GM19467 (cell line): ENCODE results near the gene OR2T3.
"Not testable (repeated sequence)": the region's sequence is repeated elsewhere in the genome, so short reads cannot be mapped to it uniquely, and the experiment has no call there.

Source experiments
- ATAC-seq: cut with Tn5 transposase; IDR thresholded peaks from one replicate; pipeline ENCODE4 v1.9.1; 2021; ENCODE audit warnings: mild to moderate bottlenecking, moderate library complexity; ENCODE audit not compliant: unreplicated experiment

Gene OR2T3

DNA sequence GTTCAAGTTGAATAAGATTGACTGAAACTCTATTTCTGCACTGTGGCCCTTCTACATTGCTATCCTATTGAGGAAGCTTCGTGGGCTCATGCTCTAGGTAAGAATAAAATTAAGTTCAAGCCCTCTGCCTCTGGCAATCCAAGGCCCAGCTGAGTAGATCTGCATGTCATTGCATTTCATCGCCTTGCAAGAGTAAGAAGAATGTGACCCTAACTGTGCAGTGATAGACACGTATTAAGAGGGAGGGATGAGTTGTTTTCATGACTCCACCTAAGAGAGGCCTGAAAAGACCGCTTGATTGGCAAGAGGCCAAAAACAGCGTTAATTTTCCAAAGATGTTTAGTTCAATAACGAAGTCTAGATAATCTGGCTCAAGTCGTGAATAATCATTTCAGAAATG lies 14.0 kb upstream of the OR2T3 start:
- not testable (repeated sequence) for ATAC-seq

DNA sequence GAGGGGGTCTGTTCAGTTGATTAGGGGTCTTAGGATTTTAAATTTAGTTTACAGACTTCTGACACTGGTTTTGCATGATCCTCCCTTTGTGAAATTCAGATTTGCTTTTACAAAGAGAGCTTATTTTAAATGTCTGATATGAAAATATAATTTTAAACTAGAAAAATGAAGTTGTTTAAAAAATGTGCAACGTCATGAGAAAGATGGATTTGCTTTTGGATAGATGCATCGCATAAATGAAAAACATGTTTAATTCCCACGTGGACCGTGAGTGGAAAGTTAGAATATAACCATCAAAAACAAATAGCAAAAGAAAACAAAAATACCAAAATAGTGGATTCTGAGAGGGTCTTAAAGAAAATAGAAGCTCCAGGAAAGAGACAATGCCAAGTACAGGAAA lies 2.0 kb upstream of the OR2T3 start:
- ATAC-seq: no peak

DNA sequence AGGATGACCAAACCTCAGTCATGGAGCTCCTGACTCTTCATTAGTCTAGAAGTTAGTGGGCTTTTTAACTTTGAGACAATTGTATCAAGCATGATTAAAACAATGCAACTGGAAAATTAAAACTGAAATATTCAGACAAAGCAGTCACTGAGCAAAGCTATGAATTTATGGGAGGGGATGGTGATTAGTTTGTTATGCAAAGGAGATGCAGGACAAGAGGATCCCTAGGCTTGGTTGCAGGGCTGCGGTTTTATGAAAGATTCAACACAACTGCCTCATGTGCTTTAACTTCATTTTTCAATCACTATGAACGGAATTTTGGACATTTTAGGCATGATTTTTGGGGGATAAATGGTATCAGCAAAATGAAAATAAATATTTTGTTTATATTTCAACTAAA lies 1.0 kb upstream of the OR2T3 start:
- ATAC-seq: not testable (repeated sequence)

DNA sequence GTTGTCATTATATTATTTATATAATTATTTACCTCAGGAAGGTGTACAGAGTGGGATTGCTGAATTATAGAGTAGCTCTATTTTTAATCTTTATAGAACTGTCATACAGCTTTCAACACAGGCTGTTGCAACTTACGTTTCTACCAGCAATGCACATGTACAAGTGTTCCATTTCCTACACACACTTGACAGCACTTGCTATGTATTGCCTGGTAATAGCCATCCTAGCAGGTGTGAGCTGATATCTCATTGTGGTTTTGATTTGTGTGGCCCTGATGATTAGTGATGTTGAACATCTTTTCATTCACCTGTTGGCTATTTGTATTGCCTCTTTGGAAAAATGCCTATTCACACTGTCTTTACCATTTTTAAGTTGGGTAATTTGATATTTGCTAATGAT lies 2.5 kb downstream of the OR2T3 start:
- peak; percentile 54 for ATAC-seq

DNA sequence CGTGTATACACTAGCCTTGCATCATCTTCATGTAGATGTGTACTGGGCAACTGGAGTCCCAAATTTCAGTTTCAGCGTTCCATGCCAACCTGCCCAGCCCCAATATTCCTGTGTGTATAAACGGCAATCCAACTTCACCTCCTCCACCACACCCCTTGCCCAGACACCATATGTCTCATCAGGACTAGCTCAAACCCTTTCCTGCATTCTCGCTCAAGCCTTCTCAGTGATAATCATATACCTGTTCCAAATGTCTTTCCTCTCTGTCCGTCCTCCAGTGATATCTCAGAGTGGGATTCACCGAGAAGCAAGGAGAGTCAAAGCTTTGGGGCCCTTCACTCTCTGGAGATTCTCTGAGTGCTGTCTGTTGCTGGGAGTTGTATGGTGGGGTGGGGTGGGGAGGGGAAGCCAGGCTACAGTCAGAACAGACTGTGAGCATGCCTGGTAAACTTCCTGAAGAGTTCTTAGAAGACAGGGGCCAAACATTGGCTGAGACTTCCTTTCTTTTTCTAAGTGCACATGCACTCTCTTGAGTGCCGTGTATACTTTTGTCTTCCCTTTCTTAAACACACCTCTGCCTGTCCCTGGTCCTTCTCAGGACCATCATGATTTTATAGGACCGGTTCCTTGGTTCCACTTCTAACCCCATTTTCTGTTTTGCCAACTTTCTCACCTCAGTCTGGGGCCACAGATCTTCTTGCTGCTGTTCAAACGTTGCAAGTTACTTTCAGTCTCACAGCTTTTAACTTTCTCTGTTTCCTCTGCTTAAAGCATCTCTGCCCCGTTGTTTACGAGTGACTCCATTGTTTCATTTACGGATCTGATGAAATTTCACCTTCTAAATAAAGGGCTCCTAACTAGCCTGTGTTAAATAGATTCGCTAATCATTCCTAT lies 8.8 kb downstream of the OR2T3 start:
- peak; percentile 75 for ATAC-seq

DNA sequence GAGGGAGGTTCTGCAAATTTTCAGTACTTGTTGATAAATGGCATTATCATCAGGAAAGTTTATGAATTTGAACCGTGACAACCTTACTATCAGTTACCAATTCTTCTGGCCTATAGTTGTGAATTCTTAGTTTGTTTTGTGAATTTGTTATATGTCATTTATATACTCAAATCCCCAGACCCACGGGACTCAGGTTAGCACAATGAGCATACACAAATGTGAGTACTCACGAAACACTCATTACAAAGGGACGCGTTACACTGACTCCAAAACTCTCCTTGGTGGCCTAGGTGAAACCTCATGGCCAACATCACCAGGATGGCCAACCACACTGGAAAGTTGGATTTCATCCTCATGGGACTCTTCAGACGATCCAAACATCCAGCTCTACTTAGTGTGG lies 15.1 kb downstream of the OR2T3 start, which contains the start of gene OR2T5:
Gene OR2T5, plus strand, starts transcription at position 301 of the 400 bp plus-strand sequence. Its CDS starts 0 bp downstream, at position 301.
- ATAC-seq: not testable (repeated sequence)

DNA sequence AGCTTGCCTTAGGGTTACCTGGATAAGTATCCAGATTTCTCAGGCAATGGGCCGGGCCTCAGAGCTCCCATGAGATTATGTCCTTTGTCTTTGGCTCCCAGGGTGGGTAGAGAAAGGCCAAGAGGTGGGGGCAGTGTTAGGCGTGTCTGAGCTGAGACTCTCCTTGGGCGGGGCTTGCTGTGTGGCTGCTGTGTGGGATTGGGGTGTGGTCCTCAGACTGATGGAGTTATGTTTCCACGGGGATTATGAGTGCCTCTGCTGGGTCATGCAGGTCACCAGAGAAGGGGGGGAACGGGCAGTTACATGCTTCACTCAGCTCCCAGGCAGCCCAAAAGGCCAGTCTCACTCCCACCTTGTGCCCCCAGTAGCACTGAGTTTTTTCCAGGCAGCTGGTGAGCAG lies 23.5 kb downstream of the OR2T3 start:
- ATAC-seq: not testable (repeated sequence)

DNA sequence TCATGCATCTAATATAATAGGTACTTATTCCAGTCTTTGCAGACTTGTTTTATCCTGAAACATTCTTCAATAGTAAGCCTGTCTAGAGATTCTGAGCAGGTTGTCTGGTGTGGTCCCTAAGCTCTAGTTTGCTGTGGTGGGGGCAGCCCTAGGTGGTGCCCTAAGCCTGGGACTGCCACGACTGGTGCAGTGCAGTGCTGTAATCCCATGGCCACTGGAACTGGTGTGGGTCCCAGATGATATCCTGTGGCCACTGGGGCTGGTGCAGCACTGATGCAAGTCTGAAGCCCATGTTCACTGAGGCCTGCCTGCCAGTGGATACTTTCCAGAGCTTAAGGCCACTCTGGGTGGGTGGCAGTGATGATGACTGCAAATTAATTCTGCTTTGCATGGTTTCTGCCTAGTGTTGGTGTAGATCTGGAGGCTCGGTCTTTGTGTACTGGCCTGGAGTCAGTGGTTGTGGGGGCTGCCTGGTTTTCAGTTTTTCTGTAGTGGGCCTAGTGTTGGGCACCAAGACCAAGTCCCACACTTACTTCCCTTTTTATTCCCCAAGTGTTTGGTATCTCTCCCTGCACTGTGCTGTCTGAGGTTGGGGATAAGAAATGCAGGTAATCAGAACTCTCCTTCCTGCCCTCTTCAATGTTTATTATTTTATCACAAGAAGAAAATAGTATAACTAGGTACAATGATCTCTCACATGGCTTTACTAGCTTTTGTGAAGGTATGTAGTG lies 27.3 kb downstream of the OR2T3 start:
- not testable (repeated sequence) for ATAC-seq

DNA sequence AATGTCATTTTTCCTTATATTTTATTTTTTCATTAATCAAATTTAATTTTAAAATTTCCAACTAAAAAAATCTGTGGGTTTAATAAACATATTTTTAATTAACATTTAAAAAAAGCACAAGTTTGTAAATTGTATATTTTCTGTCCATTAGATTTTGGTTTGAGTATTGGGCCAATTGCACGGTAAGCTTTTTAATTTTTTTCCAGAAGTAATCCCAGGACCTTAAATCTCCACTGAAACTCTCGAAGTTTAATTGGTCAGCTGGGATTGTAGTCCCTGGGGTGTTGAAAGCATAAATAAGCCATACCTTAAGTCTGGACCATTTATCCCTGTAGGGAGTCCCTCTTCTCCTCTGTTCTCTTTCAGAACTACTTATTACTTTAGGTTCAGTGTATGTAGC lies 34.6 kb downstream of the OR2T3 start, which contains the start of gene OR2G6:
Gene OR2G6, plus strand, starts transcription at position 301 of the 400 bp plus-strand sequence. CDS start 13,574 bp downstream, outside the sequence.
- ATAC-seq: not testable (repeated sequence)

DNA sequence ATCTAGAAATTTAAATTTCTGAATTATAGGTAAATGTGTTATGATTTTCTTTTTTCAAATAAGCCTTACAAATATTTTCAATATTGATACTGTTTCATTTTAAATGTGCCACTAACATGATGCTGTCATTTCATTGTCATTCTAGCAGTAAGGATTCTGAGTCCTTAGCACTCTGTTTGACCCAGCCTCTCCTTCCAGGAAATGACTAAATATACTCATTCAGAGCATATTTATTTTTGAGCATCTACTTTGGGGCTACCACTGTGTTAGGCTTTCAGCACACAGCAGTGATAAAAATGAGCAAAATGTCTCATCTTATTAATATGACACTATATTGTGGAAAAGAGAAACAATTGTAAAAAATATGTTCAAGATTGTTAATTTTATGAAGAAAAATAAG lies 37.1 kb downstream of the OR2T3 start:
- ATAC-seq: not testable (repeated sequence)

DNA sequence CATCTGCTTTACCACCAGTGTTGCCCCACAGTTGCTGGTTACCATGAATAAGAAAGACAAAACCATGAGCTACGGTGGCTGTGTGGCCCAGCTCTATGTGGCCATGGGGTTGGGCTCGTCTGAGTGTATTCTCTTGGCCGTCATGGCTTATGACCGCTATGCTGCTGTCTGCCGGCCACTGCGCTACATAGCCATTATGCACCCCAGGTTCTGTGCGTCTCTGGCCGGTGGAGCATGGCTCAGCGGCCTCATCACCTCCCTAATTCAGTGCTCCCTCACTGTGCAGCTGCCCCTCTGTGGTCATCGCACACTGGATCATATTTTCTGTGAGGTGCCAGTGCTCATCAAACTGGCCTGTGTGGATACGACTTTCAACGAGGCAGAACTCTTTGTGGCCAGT lies 48.7 kb downstream of the OR2T3 start:
- no peak for ATAC-seq
